PFSK-1 (cell line): Measurements from ENCODE around the gene JADE2.

ENCODE experiments used
- POLR2AphosphoS5 ChIP-seq: IDR thresholded peaks from 2 replicates; pipeline ENCODE4 v1.6.1; 2012; ENCODE audit warnings: low read depth, mild to moderate bottlenecking, control low read depth, low read length, moderate library complexity
- SIN3A ChIP-seq: IDR thresholded peaks from 2 replicates; pipeline ENCODE4 v1.6.1; 2012; ENCODE audit warnings: mild to moderate bottlenecking, low read length, moderate library complexity, borderline replicate concordance; ENCODE audit not compliant: insufficient read depth
- TAF1 ChIP-seq: IDR thresholded peaks from 2 replicates; pipeline ENCODE4 v1.6.1; 2012; ENCODE audit warnings: low read length, control low read depth, borderline replicate concordance; ENCODE audit not compliant: insufficient read depth
- TF ChIP-seq, protein P1 (sequence below), 2 experiments: IDR thresholded peaks; 2 replicates each; pipeline versions ENCODE4 v1.6.1 to v1.8.0; 2011 to 2012; ENCODE audit warnings: low read depth in 2 of 2, low read length in 2 of 2, control low read depth in 1 of 2, inconsistent platforms in 1 of 2, mild to moderate bottlenecking in 1 of 2, moderate library complexity in 1 of 2; ENCODE audit not compliant: insufficient read depth in 1 of 2

DNA sequence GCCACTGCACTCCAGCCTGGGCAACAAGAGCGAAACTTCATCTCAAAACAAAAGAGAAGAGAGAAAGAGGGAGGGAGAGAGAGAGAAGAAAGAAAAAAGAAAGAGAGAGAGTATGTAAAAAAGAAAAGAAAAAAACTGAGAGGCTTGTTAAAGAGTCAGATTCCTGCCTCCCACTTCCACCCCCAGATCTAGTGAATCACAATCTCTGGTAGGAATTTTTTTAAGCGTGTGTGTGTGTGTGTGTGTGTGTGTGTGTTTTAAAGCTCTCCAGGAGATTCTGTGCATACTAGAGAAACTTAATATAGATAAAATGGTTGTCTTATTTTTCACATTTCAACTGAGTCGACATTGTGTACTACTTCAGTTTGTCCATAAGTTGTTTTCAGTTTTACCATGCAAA is 75.1 kb downstream of the JADE2 start:
- TF ChIP-seq, protein P1, sequence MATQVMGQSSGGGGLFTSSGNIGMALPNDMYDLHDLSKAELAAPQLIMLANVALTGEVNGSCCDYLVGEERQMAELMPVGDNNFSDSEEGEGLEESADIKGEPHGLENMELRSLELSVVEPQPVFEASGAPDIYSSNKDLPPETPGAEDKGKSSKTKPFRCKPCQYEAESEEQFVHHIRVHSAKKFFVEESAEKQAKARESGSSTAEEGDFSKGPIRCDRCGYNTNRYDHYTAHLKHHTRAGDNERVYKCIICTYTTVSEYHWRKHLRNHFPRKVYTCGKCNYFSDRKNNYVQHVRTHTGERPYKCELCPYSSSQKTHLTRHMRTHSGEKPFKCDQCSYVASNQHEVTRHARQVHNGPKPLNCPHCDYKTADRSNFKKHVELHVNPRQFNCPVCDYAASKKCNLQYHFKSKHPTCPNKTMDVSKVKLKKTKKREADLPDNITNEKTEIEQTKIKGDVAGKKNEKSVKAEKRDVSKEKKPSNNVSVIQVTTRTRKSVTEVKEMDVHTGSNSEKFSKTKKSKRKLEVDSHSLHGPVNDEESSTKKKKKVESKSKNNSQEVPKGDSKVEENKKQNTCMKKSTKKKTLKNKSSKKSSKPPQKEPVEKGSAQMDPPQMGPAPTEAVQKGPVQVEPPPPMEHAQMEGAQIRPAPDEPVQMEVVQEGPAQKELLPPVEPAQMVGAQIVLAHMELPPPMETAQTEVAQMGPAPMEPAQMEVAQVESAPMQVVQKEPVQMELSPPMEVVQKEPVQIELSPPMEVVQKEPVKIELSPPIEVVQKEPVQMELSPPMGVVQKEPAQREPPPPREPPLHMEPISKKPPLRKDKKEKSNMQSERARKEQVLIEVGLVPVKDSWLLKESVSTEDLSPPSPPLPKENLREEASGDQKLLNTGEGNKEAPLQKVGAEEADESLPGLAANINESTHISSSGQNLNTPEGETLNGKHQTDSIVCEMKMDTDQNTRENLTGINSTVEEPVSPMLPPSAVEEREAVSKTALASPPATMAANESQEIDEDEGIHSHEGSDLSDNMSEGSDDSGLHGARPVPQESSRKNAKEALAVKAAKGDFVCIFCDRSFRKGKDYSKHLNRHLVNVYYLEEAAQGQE (IDR thresholded peaks at IDR 0.05; ENCODE audit: insufficient read depth in 1 of 2, low read depth in 2 of 2, low read length in 2 of 2), result no peak
- no peak for TF ChIP-seq SIN3A
- TF ChIP-seq POLR2AphosphoS5, result no peak
- no peak for TF ChIP-seq TAF1
